Daoy (cell line): ENCODE results near the gene MYO15A. TPM values are rescaled to one million over a fixed set of nuclear protein-coding genes. Genes with fewer than 3 reads are reported as not detected.

Source experiments
- DNase-seq: peaks from one replicate; pipeline ENCODE4 v3.0.0-alpha.2; 2015; ENCODE audit warnings: low read depth
- total RNA-seq: library from RNA; depleted of rRNA; stranded (reverse); fragments of >200 nt; shearing (Covaris generic); gene quantifications from 2 replicates; pipeline ENCODE4 v1.2.3, GENCODE V29; 2014

MYO15A gene
- total RNA-seq, 1 experiment from 2014 or later, result not detected

GRCh38 chr17:18156976-18157280 lies 48.4 kb downstream of the MYO15A start:
- no peak for DNase-seq

GRCh38 chr17:18157354-18157985 lies 48.9 kb downstream of the MYO15A start:
- no peak for DNase-seq

- peak; percentile 93 for DNase-seq
Measured at GRCh38 chr17:18158022-18158600, 49.6 kb downstream of the MYO15A start.

DNA sequence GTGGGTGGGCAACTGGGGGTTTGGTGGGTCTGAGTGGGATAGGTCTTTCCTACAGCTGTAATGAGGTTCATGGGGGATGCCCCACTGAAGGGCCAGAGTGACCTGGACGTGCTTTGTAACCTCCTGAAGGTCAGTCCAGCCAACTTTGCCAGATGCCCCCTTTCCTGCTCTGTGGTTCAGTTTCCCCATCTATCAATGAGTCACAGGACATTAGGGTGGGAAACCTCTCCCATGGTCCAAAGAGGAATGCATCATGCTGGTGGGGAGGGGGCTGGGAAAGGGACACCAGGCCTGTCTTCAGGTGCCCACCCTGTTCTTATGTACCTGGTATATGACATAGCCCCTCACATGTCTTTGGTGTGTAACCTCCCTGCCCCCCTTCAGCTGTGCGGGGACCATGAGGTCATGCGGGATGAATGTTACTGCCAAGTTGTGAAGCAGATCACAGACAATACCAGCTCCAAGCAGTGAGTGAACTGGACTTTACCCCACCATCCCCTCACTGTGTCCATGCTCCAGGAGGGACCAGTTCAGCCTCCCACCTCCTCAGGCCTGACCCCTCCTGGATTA lies 51.1 kb downstream of the MYO15A start:
- peak; percentile 28 for DNase-seq

DNA sequence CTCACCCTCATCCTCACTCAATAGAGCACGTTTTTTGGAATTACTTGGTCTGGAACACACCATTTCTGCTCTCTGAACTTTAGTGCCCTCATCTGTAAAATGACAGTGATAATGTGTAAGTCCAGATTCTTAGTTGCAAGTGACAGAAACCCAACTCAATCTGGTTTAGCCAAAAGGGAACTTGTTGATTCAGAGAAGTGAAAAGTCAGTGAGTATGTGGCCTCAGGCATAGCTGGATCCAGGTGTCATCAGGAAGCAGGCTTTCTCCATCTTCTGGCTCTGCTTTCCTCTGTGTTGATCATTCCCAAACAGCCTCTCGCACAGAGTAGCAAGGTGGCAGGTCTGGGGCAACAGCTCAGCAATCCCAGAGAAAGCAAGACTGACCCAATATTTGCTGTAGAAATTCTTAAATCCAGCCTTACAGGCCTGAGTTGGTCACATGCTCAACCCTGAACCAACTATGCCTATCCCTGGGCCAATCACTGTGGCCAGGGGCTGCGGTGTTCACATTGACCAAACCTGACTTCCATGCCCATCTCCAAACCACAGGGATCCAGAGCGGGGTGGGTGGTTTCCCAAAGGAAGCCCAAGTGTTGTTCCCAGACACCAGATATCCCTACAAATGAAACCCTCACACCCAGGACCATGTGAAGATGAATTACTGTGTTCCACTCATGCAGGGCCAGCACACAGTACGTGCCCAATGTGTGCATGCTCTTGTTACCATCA lies 51.7 kb downstream of the MYO15A start:
- no peak for DNase-seq

DNA sequence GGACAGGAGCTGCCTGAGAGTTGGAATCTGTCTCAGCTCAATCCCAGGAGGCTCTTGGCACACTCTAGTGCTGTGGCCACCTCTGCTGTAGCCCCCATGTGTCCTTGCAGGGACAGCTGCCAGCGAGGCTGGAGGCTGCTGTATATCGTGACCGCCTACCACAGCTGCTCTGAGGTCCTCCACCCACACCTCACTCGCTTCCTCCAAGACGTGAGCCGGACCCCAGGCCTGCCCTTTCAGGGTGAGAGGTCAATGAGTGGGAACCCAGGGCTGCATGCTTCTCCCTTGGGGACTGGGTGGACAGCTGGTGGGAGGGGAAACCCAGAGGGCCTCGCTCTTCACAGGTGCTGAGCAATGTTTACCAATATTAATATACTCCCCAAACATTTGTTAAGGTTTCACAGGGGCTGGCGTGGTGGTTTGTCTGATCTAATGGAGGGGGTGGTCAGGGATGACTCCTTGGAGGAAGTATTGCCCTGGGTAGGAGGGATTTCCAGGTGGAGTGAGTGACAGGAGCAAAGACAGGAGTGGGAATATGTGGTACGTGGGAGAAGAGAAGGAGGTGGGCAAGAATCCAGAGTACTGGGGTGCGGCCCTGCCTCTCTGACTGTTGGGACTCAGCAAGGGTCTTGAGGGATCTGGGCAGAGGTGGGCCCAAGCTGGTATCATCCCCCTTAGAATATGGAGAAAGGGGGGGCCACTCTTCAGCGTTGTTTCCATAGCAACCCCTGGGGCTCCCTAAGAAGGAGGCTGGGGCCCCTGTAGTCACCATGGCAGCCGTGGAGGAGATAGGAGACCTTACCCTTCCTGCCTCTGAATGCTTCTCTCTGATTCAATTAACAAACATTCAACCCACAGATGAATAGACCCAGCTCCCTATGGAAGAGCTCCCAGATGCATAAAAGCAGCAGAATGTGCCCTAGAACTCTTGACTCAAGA lies 52.9 kb downstream of the MYO15A start:
- DNase-seq, result no peak

DNA sequence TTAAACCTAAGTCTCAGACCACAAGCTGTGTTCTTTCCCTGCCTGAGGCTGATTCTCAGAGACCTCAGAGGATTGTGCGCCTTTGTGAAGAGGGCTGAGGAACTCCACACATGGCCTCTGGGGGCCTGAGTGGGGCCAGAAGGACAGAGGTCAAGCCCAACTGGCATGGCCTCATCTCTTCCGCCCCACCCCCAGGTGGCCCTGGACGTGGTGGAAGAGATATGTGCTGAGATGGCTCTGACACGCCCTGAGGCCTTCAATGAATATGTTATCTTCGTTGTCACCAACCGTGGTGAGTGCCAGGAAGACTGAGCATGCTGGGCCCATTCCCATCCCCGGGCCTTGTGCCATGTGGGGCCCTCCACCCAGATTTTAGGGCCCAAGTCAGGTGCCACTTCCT lies 55.0 kb downstream of the MYO15A start:
- DNase-seq, result no peak

GRCh38 chr17:18166894-18167293 lies 58.3 kb downstream of the MYO15A start:
- no peak for DNase-seq

DNA sequence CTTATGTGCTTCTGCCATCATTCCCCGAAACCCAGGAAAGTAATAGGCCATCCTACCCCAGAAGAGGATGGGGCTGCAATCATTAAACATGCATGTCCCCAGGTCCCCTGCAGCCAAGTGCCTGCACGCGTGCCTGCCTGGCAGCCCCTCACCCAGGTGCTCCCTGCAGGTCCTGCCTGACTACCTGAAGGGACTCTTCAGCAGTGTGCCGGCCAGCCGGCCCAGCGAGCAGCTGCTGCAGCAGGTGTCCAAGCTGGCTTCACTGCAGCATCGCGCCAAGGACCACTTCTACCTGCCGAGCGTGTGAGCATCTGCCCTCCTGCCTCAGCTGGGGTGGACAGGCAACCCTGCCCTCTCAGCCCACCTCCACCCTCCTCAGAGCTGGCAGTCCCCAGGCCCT lies 58.9 kb downstream of the MYO15A start:
- DNase-seq, result no peak

DNA sequence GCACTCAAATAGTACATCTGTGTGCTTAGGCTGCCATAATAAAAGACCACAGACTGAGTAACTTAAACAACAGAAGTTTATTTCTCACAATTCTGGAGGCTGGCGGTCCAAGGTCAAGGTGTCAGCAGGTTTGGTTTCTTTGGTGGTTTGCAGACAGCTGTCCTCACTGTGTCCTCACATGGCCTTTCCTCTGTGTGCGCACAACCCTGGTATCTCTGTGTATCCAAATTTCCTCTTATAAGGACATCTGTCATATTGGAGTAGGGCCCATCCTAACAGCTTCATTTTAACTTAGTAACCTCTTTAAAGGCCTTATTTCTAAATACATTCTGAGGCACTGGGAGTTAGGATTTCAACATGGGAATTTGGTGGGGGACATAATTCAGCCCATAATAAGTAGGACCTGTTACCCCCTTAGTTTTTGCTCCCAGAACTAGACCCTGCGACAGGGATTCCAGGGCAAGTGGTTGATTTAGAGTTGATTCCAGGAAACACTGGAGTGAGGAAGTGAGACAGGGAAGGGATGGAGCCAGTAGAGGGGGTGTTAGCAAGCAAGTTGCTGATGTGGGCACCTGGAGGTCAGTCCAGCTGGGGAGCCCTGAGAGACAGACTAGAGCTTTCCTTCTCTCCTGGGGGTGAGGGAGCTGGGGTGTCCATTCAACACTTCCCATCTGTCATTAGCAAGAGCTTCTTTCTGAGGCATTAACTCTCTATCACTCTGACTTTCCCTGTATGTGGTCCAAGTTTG lies 64.1 kb downstream of the MYO15A start:
- DNase-seq, result no peak

- no peak for DNase-seq
Measured at GRCh38 chr17:18173740-18174139, 65.2 kb downstream of the MYO15A start.

- no peak for DNase-seq
Measured at GRCh38 chr17:18176176-18176575, 67.6 kb downstream of the MYO15A start.

DNA sequence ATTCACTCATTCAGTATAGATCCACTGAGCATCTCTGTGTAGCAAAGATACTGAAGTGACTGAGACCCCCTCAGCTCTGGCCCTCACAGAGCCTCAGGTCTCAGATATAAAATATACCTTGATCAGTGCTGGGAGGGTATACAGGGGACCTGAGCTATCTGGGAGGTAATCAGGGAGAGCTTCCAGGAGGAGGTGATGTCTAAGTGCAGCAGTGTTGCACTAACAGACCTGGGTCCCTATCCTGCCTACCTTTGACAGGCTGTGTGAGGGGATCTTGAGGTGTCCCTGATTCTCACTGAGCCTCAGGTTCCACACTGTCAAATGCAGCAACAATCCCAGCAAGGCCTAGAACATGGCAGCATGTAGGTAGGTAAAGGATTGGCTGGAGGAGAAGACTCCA lies 68.6 kb downstream of the MYO15A start:
- no peak for DNase-seq

GRCh38 chr17:18177722-18178121 lies 69.2 kb downstream of the MYO15A start:
- DNase-seq, result no peak

DNA sequence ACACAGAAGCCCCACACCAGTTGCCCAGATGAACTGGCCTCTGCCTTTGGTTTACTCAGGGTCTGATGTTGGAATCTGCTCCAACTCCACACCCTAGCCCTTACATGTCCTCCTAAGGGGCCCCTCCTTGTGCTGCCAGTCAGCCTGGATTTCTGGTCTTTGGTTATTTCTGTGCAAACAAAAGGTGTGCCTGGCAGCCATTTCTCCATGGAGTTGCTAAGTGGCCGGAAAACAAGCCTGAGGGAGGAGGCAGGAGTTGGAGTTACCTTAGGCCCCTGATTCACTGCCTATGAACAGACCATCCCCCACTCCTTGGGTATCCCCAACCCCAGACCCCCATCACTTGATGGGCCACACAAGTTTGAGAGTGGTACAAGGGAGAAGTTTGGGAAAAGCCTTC lies 70.6 kb downstream of the MYO15A start:
- no peak for DNase-seq

- no peak for DNase-seq
Measured at GRCh38 chr17:18179804-18180203, 71.2 kb downstream of the MYO15A start.

- DNase-seq, result peak; percentile 35
Measured at GRCh38 chr17:18181358-18181757, 72.8 kb downstream of the MYO15A start.

DNA sequence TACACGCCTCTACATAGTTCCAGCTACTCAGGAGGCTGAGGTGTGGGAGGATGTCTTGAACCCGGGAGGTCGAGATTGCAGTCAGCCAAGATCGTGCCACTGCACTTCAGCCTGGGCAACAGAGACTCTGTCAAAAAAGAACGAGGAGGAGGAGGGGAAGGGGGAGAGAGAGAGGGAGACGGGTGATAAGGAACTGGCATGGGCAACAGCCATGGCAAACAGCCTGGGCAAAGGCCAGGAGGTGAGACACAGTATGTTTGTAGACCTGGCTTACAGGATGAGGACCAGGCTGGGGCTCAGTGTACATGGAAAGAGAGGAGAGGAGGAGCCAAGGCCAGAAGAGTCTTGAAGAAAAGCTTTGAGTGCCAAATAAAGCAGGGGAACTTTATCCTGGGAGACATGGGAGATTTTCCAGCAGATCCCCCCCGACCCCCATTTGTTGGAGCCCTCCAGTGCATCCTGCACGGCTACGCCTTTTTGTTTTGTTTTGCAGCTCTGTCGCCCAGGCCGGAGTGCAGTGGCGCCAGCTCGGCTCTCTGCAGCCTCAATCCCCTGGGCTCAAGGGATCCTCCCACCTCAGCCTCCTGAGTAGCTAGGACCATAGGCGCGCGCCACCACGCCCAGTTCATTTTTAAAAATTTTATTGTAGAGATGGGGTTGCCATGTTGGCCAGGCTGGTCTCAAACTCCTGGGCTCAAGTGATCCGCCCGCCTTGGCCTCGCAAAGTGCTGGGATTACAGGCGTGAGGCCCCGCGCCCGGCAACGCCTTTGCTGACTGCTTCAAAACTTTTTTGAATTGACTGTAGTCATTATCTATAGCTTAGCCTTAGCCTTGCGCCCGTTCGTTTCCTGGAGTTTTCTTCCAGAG lies 73.8 kb downstream of the MYO15A start:
- no peak for DNase-seq

GRCh38 chr17:18182978-18183333 lies 74.4 kb downstream of the MYO15A start:
- peak; percentile 89 for DNase-seq
